Measurements from ENCODE around the gene TIMM17A. TPM values are rescaled to one million over a fixed set of nuclear protein-coding genes. Genes with fewer than 3 reads are reported as not detected.

The TIMM17A gene
- total and polyA plus RNA-seq, 2 of the 8 experiments (the other 6 are each of a cell fraction or from before 2014, with no cell fraction given): 30.3 to 57.1 TPM

- Histone ChIP-seq H2AK5ac (ENCODE audit: low read depth, low read length) (no peak overlapping the region), H3K9me3 (ENCODE audit: insufficient read depth in 2 of 2, low read depth in 1 of 2, low read length in 1 of 2) (no peaks in the 10 kb centered on the region), H2BK12ac (ENCODE audit: low read depth, low read length) (no peak overlapping the region), H3K4me2 (ENCODE audit: insufficient read depth in 1 of 2, low read depth in 2 of 2, low read length in 2 of 2) (no peak overlapping the region), H3K79me1 (ENCODE audit: low read depth, low read length) (no peaks in the 10 kb centered on the region), H3K27ac (ENCODE audit: low read depth, low read length) (no peak overlapping the region), H2BK15ac (ENCODE audit: low read length) (no peak overlapping the region), H2BK120ac (replicated peaks; ENCODE audit: low read depth, low read length) (no peak overlapping the region), H3K23ac (ENCODE audit: insufficient read length) (no peak overlapping the region), H2BK5ac (ENCODE audit: low read depth, low read length) (no peak overlapping the region), H3K9ac (replicated peaks in 1 of 4; ENCODE audit: extremely low read depth in 1 of 4, low read depth in 3 of 4, low read length in 3 of 4) (no peak overlapping the region), H4K91ac (replicated peaks; ENCODE audit: insufficient read length, low read length) (no peak overlapping the region), H4K20me1 (replicated peaks in 1 of 2; ENCODE audit: control insufficient read depth in 1 of 2, insufficient read depth in 2 of 2, low read length in 2 of 2) (peaks cover 4 to 8% of the 10 kb centered on the region in 2 experiments), H3K4me1 (replicated peaks in 1 of 4; ENCODE audit: control insufficient read depth in 3 of 4, insufficient read depth in 4 of 4, low read length in 3 of 4) (no peaks in the 10 kb centered on the region), H3K79me2 (ENCODE audit: control insufficient read depth in 1 of 2, insufficient read depth in 2 of 2, low read length in 2 of 2) (no peaks in the 10 kb centered on the region), H3K27me3 (replicated peaks in 1 of 4; ENCODE audit: control insufficient read depth in 3 of 4, extremely low read depth in 1 of 4, insufficient read depth in 3 of 4, low read length in 3 of 4) (no peaks in the 10 kb centered on the region), H3K4me3 (ENCODE audit: extremely low read depth in 1 of 4, insufficient read depth in 2 of 4, low read depth in 3 of 4, low read length in 4 of 4) (no peak overlapping the region), H3K56ac (replicated peaks; ENCODE audit: insufficient read length, low read depth, low read length) (no peak overlapping the region), H3K18ac (ENCODE audit: extremely low read depth, low read length) (no peak overlapping the region), H3K4ac (replicated peaks; ENCODE audit: insufficient read length, low read depth, low read length) (no peak overlapping the region), H3K23me2 (ENCODE audit: low read depth, low read length) (no peaks in the 10 kb centered on the region), H2BK20ac (ENCODE audit: low read length) (no peak overlapping the region), H2AFZ (ENCODE audit: low read length) (no peak overlapping the region), H3K14ac (ENCODE audit: insufficient read length) (no peak overlapping the region), H4K8ac (ENCODE audit: extremely low read depth, insufficient read depth, low read length) (no peak overlapping the region), H3K36me3 (ENCODE audit: control insufficient read depth in 2 of 4, insufficient read depth in 4 of 4, low read length in 3 of 4) (peaks cover 13 to 85% (median 62%) of the 10 kb centered on the region in 4 experiments), H4K5ac (ENCODE audit: insufficient read length, low read depth, low read length) (no peak overlapping the region)
- WGBS, 2 experiments (ENCODE audit: extremely low coverage in 1 of 2, insufficient coverage in 1 of 2, insufficient read length in 1 of 2, insufficient replicate concordance in 2 of 2, low coverage in 1 of 2, low lambda C conversion rate in 2 of 2, missing lambda C conversion rate in 1 of 2): 94% methylated on average over 5 of the region's 5 CpGs; no CpG with 5 or more reads in 1 of the 2 experiments
- no peak for DNase-seq (ENCODE audit: low read depth in 1 of 2, low spot score in 2 of 2)
- no peak for FAIRE-seq
- ChIA-PET CTCF (ENCODE audit: partially characterized antibody) (interaction anchor here (0.5 to 10.4 kb wide), 6 partner anchors 13 to 89 kb away, joined by 3 to 85 read pairs (median 4); no protein-coding TSS in a partner anchor), POLR2A (ENCODE audit: partially characterized antibody) (interaction anchor here (1.1 kb wide), 2 partner anchors 68 to 93 kb away, joined by 3 to 4 read pairs; no protein-coding TSS in a partner anchor)
- TF ChIP-seq YY1 (IDR thresholded peaks at IDR 0.05; ENCODE audit: low read depth, low read length): no peak
- no peak for TF ChIP-seq E2F6 (IDR thresholded peaks at IDR 0.05)
- TF ChIP-seq PHF8 (conservative IDR thresholded peaks at IDR 0.05; ENCODE audit: low read depth, low read length): no peak
- no peak for TF ChIP-seq EZH2 (IDR thresholded peaks at IDR 0.05; ENCODE audit: low read depth, low read length, severe bottlenecking)
- no peak for TF ChIP-seq SIRT6 (IDR thresholded peaks at IDR 0.05; ENCODE audit: low read length)
- TF ChIP-seq EP300 (IDR thresholded peaks at IDR 0.05; ENCODE audit: borderline replicate concordance in 1 of 2, low read depth in 2 of 2, low read length in 2 of 2): no peak
- no peak for TF ChIP-seq RFX5 (IDR thresholded peaks at IDR 0.05; ENCODE audit: borderline replicate concordance, low read depth, low read length)
- TF ChIP-seq EGR1 (IDR thresholded peaks at IDR 0.05; ENCODE audit: borderline replicate concordance, low read depth, low read length): no peak
- no peak for TF ChIP-seq MAX (IDR thresholded peaks at IDR 0.05)
- TF ChIP-seq KDM1A (IDR thresholded peaks at IDR 0.05; ENCODE audit: borderline replicate concordance, low read length): no peak
- TF ChIP-seq TAF1 (IDR thresholded peaks at IDR 0.05; ENCODE audit: low read depth, low read length): no peak
Observed at GRCh38 chr1:201966171-201966570, 10.9 kb downstream of the TIMM17A start.
